ENCODE results near the gene SNX25.

- TF ChIP-seq CTCF (IDR thresholded peaks at IDR 0.05 in 8 of 11, conservative IDR thresholded peaks at IDR 0.05 in 3 of 11) (no peak), POLR2A (IDR thresholded peaks at IDR 0.05) (no peak)
These were observed 168.9 kb downstream of the SNX25 start for GRCh38 chr4:185378264-185378663.
